ENCODE results near the gene NCKAP5.

DNA sequence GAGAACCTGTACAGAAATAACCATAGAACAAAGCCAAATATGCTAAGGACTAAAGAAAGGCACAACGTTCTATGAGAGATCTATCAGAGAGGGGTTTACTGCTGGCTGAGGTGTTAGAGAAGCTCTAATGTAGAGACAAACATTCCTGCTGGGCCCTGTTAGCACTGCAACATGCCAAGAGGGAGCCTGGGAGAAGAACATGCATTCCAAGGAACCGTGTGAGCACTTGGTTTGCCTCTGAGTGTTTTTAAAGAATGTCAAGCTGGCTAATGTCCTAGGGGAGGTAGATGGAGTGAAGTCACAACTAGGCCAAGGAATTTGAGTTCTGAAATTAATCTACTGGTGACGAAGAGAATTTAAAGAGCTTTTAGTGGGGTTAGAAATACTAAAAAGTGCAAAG, 514.0 kb downstream of the NCKAP5 start:
- TF ChIP-seq FOXM1 (IDR thresholded peaks at IDR 0.05; ENCODE audit: borderline replicate concordance) (no peak), SUZ12 (IDR thresholded peaks at IDR 0.05) (no peak), SP1 (IDR thresholded peaks at IDR 0.05) (no peak), ZNF384 (IDR thresholded peaks at IDR 0.05) (no peak), TARDBP (IDR thresholded peaks at IDR 0.05) (no peak)

All from HEK293T (cell line).